ENCODE data around the gene LSAMP.

DNA sequence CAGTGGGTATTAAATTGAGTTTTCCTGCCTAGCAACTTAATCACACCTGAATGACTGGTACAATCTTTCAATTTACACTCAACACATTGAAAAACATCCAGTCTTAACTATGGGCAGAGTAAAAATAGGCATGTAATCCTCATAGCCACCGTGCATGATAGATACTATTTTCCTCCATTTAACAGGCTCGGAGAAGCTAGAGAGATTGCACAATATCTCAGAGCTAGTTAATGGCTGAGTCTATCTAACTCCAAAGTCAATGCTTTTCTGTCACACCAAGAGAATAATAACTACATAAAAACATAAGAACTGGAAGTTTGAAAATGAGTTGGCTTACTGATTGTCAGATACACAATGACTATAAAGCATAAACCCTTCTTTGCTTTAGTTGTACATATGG is 36.8 kb downstream of the LSAMP start:
- TF ChIP-seq, protein P1, sequence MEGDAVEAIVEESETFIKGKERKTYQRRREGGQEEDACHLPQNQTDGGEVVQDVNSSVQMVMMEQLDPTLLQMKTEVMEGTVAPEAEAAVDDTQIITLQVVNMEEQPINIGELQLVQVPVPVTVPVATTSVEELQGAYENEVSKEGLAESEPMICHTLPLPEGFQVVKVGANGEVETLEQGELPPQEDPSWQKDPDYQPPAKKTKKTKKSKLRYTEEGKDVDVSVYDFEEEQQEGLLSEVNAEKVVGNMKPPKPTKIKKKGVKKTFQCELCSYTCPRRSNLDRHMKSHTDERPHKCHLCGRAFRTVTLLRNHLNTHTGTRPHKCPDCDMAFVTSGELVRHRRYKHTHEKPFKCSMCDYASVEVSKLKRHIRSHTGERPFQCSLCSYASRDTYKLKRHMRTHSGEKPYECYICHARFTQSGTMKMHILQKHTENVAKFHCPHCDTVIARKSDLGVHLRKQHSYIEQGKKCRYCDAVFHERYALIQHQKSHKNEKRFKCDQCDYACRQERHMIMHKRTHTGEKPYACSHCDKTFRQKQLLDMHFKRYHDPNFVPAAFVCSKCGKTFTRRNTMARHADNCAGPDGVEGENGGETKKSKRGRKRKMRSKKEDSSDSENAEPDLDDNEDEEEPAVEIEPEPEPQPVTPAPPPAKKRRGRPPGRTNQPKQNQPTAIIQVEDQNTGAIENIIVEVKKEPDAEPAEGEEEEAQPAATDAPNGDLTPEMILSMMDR (conservative IDR thresholded peaks at IDR 0.05; ENCODE audit: low read depth, low read length): no peak
- TF ChIP-seq EZH2 (IDR thresholded peaks at IDR 0.05; ENCODE audit: borderline replicate concordance, low read depth, low read length, poor library complexity, severe bottlenecking): no peak

All from A673 (cell line).